ENCODE measurements around the gene CABCOCO1. TPM values are rescaled to one million over a fixed set of nuclear protein-coding genes. Genes with fewer than 3 reads are reported as not detected.

Gene CABCOCO1
- total RNA-seq, 1 experiment from 2014 or later = not detected

GRCh38 chr10:61785473-61786105, 122.9 kb downstream of the CABCOCO1 start (continued):
- TF ChIP-seq ATF3 (IDR thresholded peaks at IDR 0.05) (no peak), SRF (IDR thresholded peaks at IDR 0.05; ENCODE audit: low read depth) (no peak), RAD21 (IDR thresholded peaks at IDR 0.05; ENCODE audit: low read depth) (no peak), CEBPB (IDR thresholded peaks at IDR 0.05; ENCODE audit: low read depth) (no peak), EZH2phosphoT487 (IDR thresholded peaks at IDR 0.05; ENCODE audit: borderline replicate concordance) (no peak)

GRCh38 chr10:61786728-61787127, 124.0 kb downstream of the CABCOCO1 start:
- Histone ChIP-seq H3K36me3 (ENCODE audit: control insufficient read depth in 1 of 2, insufficient read depth in 2 of 2, low read length in 2 of 2) (no peaks in the 10 kb centered on the region), H3K4me3 (replicated peaks in 1 of 2; ENCODE audit: low read depth in 1 of 2, low read length in 2 of 2) (peak overlapping the region; percentile 12 to 44; a peak in 3 of 4 replicates), H4K20me1 (ENCODE audit: insufficient read depth) (no peaks in the 10 kb centered on the region), H3K27ac (ENCODE audit: low read depth, low read length) (peak overlapping the region; percentile 55; the same call in 1 of the 2 replicates), H3K4me1 (ENCODE audit: control insufficient read depth in 1 of 2, insufficient read depth in 2 of 2, low read length in 2 of 2) (peaks cover 18 to 31% of the 10 kb centered on the region in 2 experiments), H3K9ac (ENCODE audit: low read length) (peak overlapping the region; percentile 41), H3K9me2 (ENCODE audit: insufficient read depth) (no peaks in the 10 kb centered on the region), H3K9me3 (ENCODE audit: control insufficient read depth in 1 of 2, insufficient read depth in 1 of 2, low read depth in 1 of 2, low read length in 2 of 2) (no peaks in the 10 kb centered on the region), H2AFZ (ENCODE audit: low read depth, low read length, poor library complexity, severe bottlenecking) (peak overlapping the region; percentile 98), H3K27me3 (ENCODE audit: insufficient read depth, low read length) (no peaks in the 10 kb centered on the region), H3K4me2 (ENCODE audit: low read length) (peak overlapping the region; percentile 75), H3K79me2 (ENCODE audit: insufficient read depth, low read length) (no peaks in the 10 kb centered on the region)
- ChIA-PET RAD21 (ENCODE audit: low non-redundant PET in 1 of 2, low total read pairs in 2 of 2, uncharacterized antibody in 2 of 2, unreplicated experiment in 2 of 2) (no interaction called here), CTCF (no interaction called here), POLR2A (no interaction called here)
- DNase-seq (ENCODE audit: low read depth, low spot score) (peak; percentile 12), ATAC-seq (peak; percentile 60; the same call in 1 of the 2 replicates)
- intact Hi-C loops (cut with micrococcal nuclease) = no loop called here
- BruUV-seq (replicated peaks) = no TSS peak
- TF ChIP-seq EZH2phosphoT487 (IDR thresholded peaks at IDR 0.05; ENCODE audit: borderline replicate concordance) (no peak), SRF (IDR thresholded peaks at IDR 0.05; ENCODE audit: low read depth) (no peak; the same call in 1 of the 2 replicates), JUND (IDR thresholded peaks at IDR 0.05) (peak; percentile 71), REST (IDR thresholded peaks at IDR 0.05; ENCODE audit: low read depth) (no peak), ZNF274 (IDR thresholded peaks at IDR 0.05; ENCODE audit: low read depth, low read length) (no peak), CEBPB (IDR thresholded peaks at IDR 0.05; ENCODE audit: low read depth) (0 out of 2 replicates have a peak, but pooled peaks have one; percentile 20), POLR2AphosphoS5 (IDR thresholded peaks at IDR 0.05; ENCODE audit: low read depth, low read length) (no peak), ZBTB33 (IDR thresholded peaks at IDR 0.05; ENCODE audit: extremely low read depth, insufficient replicate concordance, low read length) (no peak), ELF1 (IDR thresholded peaks at IDR 0.05; ENCODE audit: borderline replicate concordance, low read depth) (no peak), FOSL1 (IDR thresholded peaks at IDR 0.05; ENCODE audit: low read depth) (peak; percentile 78), TCF7L2 (IDR thresholded peaks at IDR 0.05; ENCODE audit: borderline replicate concordance, extremely low read depth, insufficient read depth, insufficient read length) (peak; percentile 25), SP1 (IDR thresholded peaks at IDR 0.05; ENCODE audit: low read depth) (peak; percentile 45; the same call in 1 of the 2 replicates), CBX3 (IDR thresholded peaks at IDR 0.05; ENCODE audit: low read depth) (peak; percentile 39; the same call in 1 of the 2 replicates), EGR1 (IDR thresholded peaks at IDR 0.05; ENCODE audit: low read depth) (no peak), RAD21 (IDR thresholded peaks at IDR 0.05; ENCODE audit: low read depth) (no peak)

All from HCT116 (cell line).